CD4-positive, alpha-beta T cell (primary cell): ENCODE results near the gene FOXC2. TPM values are rescaled to one million over a fixed set of nuclear protein-coding genes. Genes with fewer than 3 reads are reported as not detected.
A peak's percentile ranks its signal among the peaks of the same experiment; 100 is the strongest.

Source experiments
- ATAC-seq: fragments of 200-7000 bp; cut with Tn5 transposase; one replicate; pipeline ENCODE4 v1.10.0; 2022; ENCODE audit warnings: mild to moderate bottlenecking; ENCODE audit not compliant: poor library complexity
- CTCF ChIA-PET: fragments of 350-600 bp; sonication (Branson Sonifier 250); formaldehyde crosslinking; loops from one replicate; lab custom pipeline; 2021; ENCODE audit warnings: antibody characterized with exemption, inconsistent platforms; lab: Charles Lee
- POLR2A ChIA-PET: fragments of 350-600 bp; sonication (Branson Sonifier 250); formaldehyde crosslinking; loops from one replicate; lab custom pipeline; 2021; ENCODE audit warnings: antibody characterized with exemption, inconsistent platforms; lab: Charles Lee
- DNase-seq, 14 experiments: peaks; one replicate each; pipeline ENCODE4 v3.0.0-alpha.2; 2013 to 2020; ENCODE audit warnings: mixed read lengths in 2 of 14
- H3K27ac ChIP-seq, 2 donors: one replicate each; pipeline versions ENCODE4 v1.5.1 to v1.7.0; 2013; ENCODE audit warnings: low read length in 2 of 2, low read depth in 1 of 2, mild to moderate bottlenecking in 1 of 2
- H3K27me3 ChIP-seq, 2 experiments: 1 replicate in 1 of 2; 2 replicates in 1 of 2; pipeline versions ENCODE4 v1.6.1 to v1.7.0; 2013; ENCODE audit warnings: low read length in 2 of 2, control low read depth in 1 of 2, mild to moderate bottlenecking in 1 of 2, moderate library complexity in 1 of 2; ENCODE audit not compliant: insufficient read depth in 2 of 2, control insufficient read depth in 1 of 2
- H3K36me3 ChIP-seq: one replicate; pipeline ENCODE4 v1.6.1; 2013; ENCODE audit warnings: low read length, control low read depth; ENCODE audit not compliant: insufficient read depth
- H3K4me1 ChIP-seq: one replicate; pipeline ENCODE4 v1.6.1; 2013; ENCODE audit warnings: low read length, control low read depth; ENCODE audit not compliant: insufficient read depth
- H3K4me3 ChIP-seq: one replicate; pipeline ENCODE4 v1.5.1; 2013; ENCODE audit warnings: mild to moderate bottlenecking, low read length, moderate library complexity
- H3K9me3 ChIP-seq, 2 experiments: 1 replicate in 1 of 2; 2 replicates in 1 of 2; pipeline versions ENCODE4 v1.6.1 to v1.7.0; 2013; ENCODE audit warnings: low read length in 2 of 2, mild to moderate bottlenecking in 2 of 2, control low read depth in 1 of 2, moderate library complexity in 1 of 2; ENCODE audit not compliant: control insufficient read depth in 1 of 2, insufficient read depth in 1 of 2
- H3K27ac Mint-ChIP-seq: one replicate; pipeline ENCODE4 v1.8.0; 2020; ENCODE audit warnings: mixed read lengths
- H3K27me3 Mint-ChIP-seq: one replicate; pipeline ENCODE4 v1.8.0; 2021; ENCODE audit warnings: mixed read lengths
- H3K36me3 Mint-ChIP-seq: one replicate; pipeline ENCODE4 v1.8.0; 2021; ENCODE audit warnings: low read depth, mixed read lengths
- H3K4me1 Mint-ChIP-seq: one replicate; pipeline ENCODE4 v1.8.0; 2021; ENCODE audit warnings: low read depth, mixed read lengths
- H3K4me3 Mint-ChIP-seq: one replicate; pipeline ENCODE4 v1.8.0; 2020; ENCODE audit warnings: mild to moderate bottlenecking, mixed read lengths
- H3K9me3 Mint-ChIP-seq: one replicate; pipeline ENCODE4 v1.8.0; 2020; ENCODE audit warnings: mixed read lengths
- CTCF ChIP-seq: fragments of 200-600 bp; IDR thresholded peaks from one replicate; pipeline ENCODE4 v1.8.0; 2022; ENCODE audit warnings: antibody characterized with exemption, mild to moderate bottlenecking
- intact Hi-C, 2 experiments: fragments of 100-400 bp; cut with DNase I in 1 of 2; cut with micrococcal nuclease in 1 of 2; formaldehyde crosslinking; loops; one replicate each; pipeline versions ENCODE4 v1.15.1 to v1.9.0; 2023 to 2025; cut with DNase I, micrococcal nuclease
- total RNA-seq, 174 experiments: library from RNA in 2 of 174; stranded (reverse) in 2 of 174; gene quantifications; one replicate each; pipeline ENCODE4 v1.2.3 and lab custom pipeline; 2021 to 2026

FOXC2 gene
- total RNA-seq, 2 experiments from 2014 or later, result 0.11 to 0.19 TPM

GRCh38 chr16:86575095-86575685, 8.6 kb downstream of the FOXC2 start:
- peaks cover 13% of the 10 kb centered on the region for H3K4me1 ChIP-seq
- H3K9me3 ChIP-seq, result peaks cover 0 to 6% of the 10 kb centered on the region in 2 experiments
- peaks cover 70 to 80% of the 10 kb centered on the region in 2 experiments for H3K27me3 ChIP-seq
- H3K36me3 Mint-ChIP-seq, result no peaks in the 10 kb centered on the region
- peaks cover 87% of the 10 kb centered on the region for H3K27me3 Mint-ChIP-seq
- no peak overlapping the region for H3K4me3 ChIP-seq
- DNase-seq (no peak), ATAC-seq (no peak)
- no peaks in the 10 kb centered on the region for H3K9me3 Mint-ChIP-seq
- no peak overlapping the region for H3K27ac Mint-ChIP-seq
- no peak overlapping the region for H3K27ac ChIP-seq
- ChIA-PET POLR2A (no interaction called here), CTCF (no interaction called here)
- peaks cover 8% of the 10 kb centered on the region for H3K4me1 Mint-ChIP-seq
- H3K36me3 ChIP-seq, result no peaks in the 10 kb centered on the region
- no peak for TF ChIP-seq CTCF
- H3K4me3 Mint-ChIP-seq, result no peak overlapping the region
- intact Hi-C loops, result no loop called here

GRCh38 chr16:86575754-86576557, 9.3 kb downstream of the FOXC2 start:
- Mint-ChIP-seq H3K4me1 (peaks cover 8% of the 10 kb centered on the region), H3K27ac (no peak overlapping the region), H3K4me3 (peak overlapping the region; percentile 68), H3K9me3 (no peaks in the 10 kb centered on the region), H3K27me3 (peaks cover 87% of the 10 kb centered on the region), H3K36me3 (no peaks in the 10 kb centered on the region)
- no peaks in the 10 kb centered on the region for H3K36me3 ChIP-seq
- H3K4me1 ChIP-seq, result peaks cover 13% of the 10 kb centered on the region
- peaks cover 73 to 74% of the 10 kb centered on the region in 2 experiments for H3K27me3 ChIP-seq
- TF ChIP-seq CTCF, result no peak
- ATAC-seq (peak; percentile 48), DNase-seq (peak in 7 of 14 experiments; percentile 19 to 61 (median 44))
- ChIA-PET POLR2A (no interaction called here), CTCF (no interaction called here)
- H3K27ac ChIP-seq, result no peak overlapping the region
- H3K9me3 ChIP-seq, result peaks cover 0 to 6% of the 10 kb centered on the region in 2 experiments
- intact Hi-C loops, result no loop called here
- peak overlapping the region; percentile 38 for H3K4me3 ChIP-seq

- Mint-ChIP-seq H3K36me3 (no peaks in the 10 kb centered on the region), H3K4me3 (peak overlapping the region; percentile 68), H3K9me3 (no peaks in the 10 kb centered on the region), H3K4me1 (peaks cover 8% of the 10 kb centered on the region), H3K27ac (no peak overlapping the region), H3K27me3 (peaks cover 87% of the 10 kb centered on the region)
- Histone ChIP-seq H3K4me1 (peaks cover 13% of the 10 kb centered on the region), H3K27ac (no peak overlapping the region), H3K9me3 (peaks cover 0 to 6% of the 10 kb centered on the region in 2 experiments), H3K27me3 (peaks cover 71 to 73% of the 10 kb centered on the region in 2 experiments), H3K4me3 (peak overlapping the region; percentile 38), H3K36me3 (no peaks in the 10 kb centered on the region)
- POLR2A ChIA-PET, result no interaction called here
- ATAC-seq, result no peak
- intact Hi-C loops, result no loop called here
- no peak for TF ChIP-seq CTCF
- CTCF ChIA-PET, result no interaction called here
- DNase-seq, result no peak
Observed at GRCh38 chr16:86576591-86577313, 10.1 kb downstream of the FOXC2 start.
